ENCODE measurements around the gene C19orf25. TPM values are rescaled to one million over a fixed set of nuclear protein-coding genes. Genes with fewer than 3 reads are reported as not detected.

The C19orf25 gene
- total and polyA plus RNA-seq, 9 of the 15 experiments (the other 6 are each of a cell fraction or from before 2014, with no cell fraction given) = 0.79 to 96.0 (median 36.1) TPM

DNA sequence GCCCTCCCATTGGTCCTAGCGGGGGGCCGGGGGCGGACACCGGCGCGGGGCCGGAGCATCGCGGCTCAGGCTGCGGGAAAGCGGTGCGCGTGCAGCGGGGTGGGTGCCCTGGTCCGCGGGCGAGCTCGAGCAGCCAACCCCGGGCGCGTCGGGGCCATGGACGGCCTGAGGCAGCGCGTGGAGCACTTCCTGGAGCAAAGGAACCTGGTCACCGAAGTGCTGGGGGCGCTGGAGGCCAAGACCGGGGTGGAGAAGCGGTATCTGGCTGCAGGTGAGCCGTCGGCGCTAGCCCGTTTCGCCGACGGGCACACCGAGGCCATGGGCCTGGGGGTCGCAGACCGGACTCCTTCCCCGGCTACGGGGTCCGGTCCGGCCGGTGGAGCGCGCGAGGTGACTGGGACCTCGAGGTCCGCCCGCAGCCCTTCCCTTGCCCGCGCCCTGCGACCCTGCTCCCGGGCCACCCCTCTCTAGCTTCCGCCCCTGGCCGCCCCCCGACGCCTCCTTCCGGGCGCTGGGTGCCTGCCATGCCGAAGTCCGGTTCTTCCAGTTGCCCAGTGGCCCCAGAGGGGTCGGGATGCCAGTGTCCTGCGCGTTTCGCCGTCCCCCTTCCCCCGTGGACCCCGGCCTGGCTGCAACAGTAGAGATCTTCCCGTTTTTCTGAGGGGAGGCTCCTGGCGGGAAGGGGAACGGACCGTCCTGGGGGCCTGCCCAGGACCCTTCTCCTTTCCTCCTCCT, 12.3 kb upstream of the C19orf25 start, which contains the start of gene REEP6 (continued):
- peak; percentile 38 for TF ChIP-seq SAP30 (IDR thresholded peaks at IDR 0.05; ENCODE audit: borderline replicate concordance, insufficient read depth, low read depth, low read length, poor library complexity, severe bottlenecking)
- peak; percentile 22; the same call in 1 of the 2 replicates for TF ChIP-seq TOE1 (IDR thresholded peaks at IDR 0.05; ENCODE audit: borderline replicate concordance)
- peak; percentile 73; the same call in 1 of the 2 replicates for TF ChIP-seq TOE1 (CRISPR knock-in tag; IDR thresholded peaks at IDR 0.05; ENCODE audit: borderline replicate concordance, low read depth)
- TF ChIP-seq, protein P1, sequence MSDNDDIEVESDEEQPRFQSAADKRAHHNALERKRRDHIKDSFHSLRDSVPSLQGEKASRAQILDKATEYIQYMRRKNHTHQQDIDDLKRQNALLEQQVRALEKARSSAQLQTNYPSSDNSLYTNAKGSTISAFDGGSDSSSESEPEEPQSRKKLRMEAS (CRISPR knock-in tag; IDR thresholded peaks at IDR 0.05) = peak; percentile 60; the same call in 1 of the 2 replicates
- peak; percentile 64; the same call in 1 of the 2 replicates for TF ChIP-seq HDAC8 (tag; IDR thresholded peaks at IDR 0.05)
- TF ChIP-seq GATAD2A (IDR thresholded peaks at IDR 0.05) = no peak
- 0 out of 2 replicates have a peak, but pooled peaks have one; percentile 42 for TF ChIP-seq TCF7 (IDR thresholded peaks at IDR 0.05; ENCODE audit: borderline replicate concordance)
- peak; percentile 92 for TF ChIP-seq MTA3 (IDR thresholded peaks at IDR 0.05; ENCODE audit: borderline replicate concordance)
- TF ChIP-seq, protein P2, sequence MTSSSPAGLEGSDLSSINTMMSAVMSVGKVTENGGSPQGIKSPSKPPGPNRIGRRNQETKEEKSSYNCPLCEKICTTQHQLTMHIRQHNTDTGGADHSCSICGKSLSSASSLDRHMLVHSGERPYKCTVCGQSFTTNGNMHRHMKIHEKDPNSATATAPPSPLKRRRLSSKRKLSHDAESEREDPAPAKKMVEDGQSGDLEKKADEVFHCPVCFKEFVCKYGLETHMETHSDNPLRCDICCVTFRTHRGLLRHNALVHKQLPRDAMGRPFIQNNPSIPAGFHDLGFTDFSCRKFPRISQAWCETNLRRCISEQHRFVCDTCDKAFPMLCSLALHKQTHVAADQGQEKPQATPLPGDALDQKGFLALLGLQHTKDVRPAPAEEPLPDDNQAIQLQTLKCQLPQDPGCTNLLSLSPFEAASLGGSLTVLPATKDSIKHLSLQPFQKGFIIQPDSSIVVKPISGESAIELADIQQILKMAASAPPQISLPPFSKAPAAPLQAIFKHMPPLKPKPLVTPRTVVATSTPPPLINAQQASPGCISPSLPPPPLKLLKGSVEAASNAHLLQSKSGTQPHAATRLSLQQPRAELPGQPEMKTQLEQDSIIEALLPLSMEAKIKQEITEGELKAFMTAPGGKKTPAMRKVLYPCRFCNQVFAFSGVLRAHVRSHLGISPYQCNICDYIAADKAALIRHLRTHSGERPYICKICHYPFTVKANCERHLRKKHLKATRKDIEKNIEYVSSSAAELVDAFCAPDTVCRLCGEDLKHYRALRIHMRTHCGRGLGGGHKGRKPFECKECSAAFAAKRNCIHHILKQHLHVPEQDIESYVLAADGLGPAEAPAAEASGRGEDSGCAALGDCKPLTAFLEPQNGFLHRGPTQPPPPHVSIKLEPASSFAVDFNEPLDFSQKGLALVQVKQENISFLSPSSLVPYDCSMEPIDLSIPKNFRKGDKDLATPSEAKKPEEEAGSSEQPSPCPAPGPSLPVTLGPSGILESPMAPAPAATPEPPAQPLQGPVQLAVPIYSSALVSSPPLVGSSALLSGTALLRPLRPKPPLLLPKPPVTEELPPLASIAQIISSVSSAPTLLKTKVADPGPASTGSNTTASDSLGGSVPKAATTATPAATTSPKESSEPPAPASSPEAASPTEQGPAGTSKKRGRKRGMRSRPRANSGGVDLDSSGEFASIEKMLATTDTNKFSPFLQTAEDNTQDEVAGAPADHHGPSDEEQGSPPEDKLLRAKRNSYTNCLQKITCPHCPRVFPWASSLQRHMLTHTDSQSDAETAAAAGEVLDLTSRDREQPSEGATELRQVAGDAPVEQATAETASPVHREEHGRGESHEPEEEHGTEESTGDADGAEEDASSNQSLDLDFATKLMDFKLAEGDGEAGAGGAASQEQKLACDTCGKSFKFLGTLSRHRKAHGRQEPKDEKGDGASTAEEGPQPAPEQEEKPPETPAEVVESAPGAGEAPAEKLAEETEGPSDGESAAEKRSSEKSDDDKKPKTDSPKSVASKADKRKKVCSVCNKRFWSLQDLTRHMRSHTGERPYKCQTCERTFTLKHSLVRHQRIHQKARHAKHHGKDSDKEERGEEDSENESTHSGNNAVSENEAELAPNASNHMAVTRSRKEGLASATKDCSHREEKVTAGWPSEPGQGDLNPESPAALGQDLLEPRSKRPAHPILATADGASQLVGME (CRISPR knock-in tag; IDR thresholded peaks at IDR 0.05) = no peak
- peak; percentile 58 for TF ChIP-seq POLR2AphosphoS5 (IDR thresholded peaks at IDR 0.05; ENCODE audit: control insufficient read depth, insufficient read depth, low read depth, low read length)
- TF ChIP-seq, protein P3, sequence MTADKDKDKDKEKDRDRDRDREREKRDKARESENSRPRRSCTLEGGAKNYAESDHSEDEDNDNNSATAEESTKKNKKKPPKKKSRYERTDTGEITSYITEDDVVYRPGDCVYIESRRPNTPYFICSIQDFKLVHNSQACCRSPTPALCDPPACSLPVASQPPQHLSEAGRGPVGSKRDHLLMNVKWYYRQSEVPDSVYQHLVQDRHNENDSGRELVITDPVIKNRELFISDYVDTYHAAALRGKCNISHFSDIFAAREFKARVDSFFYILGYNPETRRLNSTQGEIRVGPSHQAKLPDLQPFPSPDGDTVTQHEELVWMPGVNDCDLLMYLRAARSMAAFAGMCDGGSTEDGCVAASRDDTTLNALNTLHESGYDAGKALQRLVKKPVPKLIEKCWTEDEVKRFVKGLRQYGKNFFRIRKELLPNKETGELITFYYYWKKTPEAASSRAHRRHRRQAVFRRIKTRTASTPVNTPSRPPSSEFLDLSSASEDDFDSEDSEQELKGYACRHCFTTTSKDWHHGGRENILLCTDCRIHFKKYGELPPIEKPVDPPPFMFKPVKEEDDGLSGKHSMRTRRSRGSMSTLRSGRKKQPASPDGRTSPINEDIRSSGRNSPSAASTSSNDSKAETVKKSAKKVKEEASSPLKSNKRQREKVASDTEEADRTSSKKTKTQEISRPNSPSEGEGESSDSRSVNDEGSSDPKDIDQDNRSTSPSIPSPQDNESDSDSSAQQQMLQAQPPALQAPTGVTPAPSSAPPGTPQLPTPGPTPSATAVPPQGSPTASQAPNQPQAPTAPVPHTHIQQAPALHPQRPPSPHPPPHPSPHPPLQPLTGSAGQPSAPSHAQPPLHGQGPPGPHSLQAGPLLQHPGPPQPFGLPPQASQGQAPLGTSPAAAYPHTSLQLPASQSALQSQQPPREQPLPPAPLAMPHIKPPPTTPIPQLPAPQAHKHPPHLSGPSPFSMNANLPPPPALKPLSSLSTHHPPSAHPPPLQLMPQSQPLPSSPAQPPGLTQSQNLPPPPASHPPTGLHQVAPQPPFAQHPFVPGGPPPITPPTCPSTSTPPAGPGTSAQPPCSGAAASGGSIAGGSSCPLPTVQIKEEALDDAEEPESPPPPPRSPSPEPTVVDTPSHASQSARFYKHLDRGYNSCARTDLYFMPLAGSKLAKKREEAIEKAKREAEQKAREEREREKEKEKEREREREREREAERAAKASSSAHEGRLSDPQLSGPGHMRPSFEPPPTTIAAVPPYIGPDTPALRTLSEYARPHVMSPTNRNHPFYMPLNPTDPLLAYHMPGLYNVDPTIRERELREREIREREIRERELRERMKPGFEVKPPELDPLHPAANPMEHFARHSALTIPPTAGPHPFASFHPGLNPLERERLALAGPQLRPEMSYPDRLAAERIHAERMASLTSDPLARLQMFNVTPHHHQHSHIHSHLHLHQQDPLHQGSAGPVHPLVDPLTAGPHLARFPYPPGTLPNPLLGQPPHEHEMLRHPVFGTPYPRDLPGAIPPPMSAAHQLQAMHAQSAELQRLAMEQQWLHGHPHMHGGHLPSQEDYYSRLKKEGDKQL (CRISPR knock-in tag; IDR thresholded peaks at IDR 0.05; ENCODE audit: borderline replicate concordance) = no peak
- TF ChIP-seq ZNF263 (CRISPR knock-in tag; IDR thresholded peaks at IDR 0.05; ENCODE audit: borderline replicate concordance) = peak; percentile 72; the same call in 1 of the 2 replicates

All from K562 (cell line).